GDM1 (cell line): ENCODE measurements around the gene HHAT.

Experiments used
- DNase-seq: peaks from one replicate; lab custom pipeline; 2025; lab: John Stamatoyannopoulos, UW

HHAT gene

GRCh38 chr1:210440081-210440480, 111.4 kb downstream of the HHAT start:
- DNase-seq = no peak

DNA sequence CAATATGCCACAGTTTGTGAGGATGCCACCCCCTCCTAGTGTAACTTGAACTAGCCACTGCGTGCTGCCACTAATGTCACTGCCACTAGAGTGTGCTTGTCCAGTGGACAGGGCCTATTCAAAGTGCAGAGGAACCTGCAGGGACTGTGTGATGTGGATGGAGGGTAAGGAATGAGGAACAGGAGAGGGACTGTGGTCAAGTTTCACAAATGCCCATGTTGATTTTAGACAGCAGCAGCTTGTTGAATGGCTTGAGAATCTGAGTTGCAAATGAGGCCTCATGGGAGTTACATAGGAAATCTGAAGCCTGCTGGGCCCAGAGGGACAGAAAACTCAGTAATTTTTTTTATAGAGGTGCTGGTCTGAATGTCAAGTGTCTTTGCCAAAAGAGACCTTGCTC, 112.3 kb downstream of the HHAT start:
- no peak for DNase-seq

GRCh38 chr1:210445485-210445884, 116.8 kb downstream of the HHAT start:
- no peak for DNase-seq

DNA sequence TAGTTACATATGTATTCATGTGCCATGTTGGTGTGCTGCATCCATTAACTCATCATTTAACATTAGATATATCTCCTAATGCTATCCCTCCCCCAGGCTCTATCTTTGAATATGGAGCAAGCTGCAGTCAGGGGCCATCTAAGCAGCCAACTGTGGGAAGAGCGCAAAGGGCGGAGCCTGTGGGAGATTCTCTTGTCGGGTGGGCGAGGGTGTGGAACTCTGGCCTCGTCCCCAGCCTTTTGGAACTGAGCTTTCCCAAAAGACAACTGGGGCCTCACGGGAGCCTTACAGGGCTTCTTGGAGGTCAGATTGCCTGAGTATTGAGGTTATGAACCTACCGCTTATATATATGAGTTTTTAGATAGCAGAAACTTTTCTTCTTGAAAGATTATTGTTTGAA, 117.2 kb downstream of the HHAT start:
- no peak for DNase-seq

DNA sequence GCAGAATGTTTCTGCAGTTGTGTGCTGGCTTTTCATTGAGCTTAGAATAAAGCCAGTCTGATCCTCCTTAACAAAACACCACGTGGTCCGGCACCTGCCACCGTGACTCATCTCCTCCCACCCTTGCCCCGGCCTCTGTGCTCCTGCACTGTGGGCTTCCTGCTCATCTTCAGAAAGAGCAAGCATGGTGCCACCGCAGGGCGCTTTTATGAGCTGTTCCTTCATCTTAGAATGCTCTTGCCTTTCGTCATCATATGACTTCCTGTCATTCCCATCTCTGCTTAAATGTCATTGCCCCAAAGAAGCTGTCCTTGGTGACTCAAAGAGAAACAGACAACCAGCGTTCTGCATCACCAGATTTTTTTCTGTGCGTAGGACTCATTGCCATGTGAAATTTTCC, 117.8 kb downstream of the HHAT start:
- no peak for DNase-seq

GRCh38 chr1:210447456-210448057, 118.9 kb downstream of the HHAT start:
- DNase-seq = no peak

GRCh38 chr1:210448297-210448892, 119.7 kb downstream of the HHAT start:
- DNase-seq = no peak

DNA sequence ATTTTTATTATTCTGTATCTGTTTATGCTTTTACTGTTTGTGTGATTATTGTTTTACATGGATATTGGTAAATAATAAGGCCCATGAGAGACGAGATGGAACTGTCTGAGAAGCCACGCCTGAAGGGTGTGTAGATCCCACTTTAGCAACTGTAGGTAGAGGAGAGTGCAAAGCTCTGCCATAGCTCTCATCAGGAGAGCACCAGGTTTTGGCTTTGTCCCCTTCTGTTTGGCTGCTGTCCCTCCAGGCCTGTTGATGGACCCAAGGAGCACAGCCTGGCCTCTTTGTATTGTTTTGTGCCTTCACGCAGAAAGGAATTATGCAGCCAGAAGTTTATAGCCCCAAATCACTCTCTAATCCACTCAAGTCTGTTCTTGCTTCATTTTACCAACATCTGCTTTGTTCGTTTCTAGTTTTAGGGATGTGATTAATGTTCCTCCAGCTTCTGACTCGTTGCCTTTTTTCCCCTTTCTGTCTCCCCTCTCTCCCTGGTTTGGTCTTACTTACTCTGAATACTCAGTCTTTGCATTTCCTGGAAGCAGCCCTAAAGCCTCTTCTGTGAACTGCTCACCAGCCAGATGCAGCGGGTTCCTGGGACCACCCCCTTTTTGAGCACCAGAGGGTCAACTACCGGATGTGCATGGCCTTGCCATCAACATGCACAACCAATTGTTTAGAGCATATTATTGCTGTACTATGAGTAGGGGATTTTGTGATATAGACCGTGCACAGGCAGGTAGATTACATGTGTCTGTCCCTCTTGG, 127.3 kb downstream of the HHAT start:
- DNase-seq = no peak

GRCh38 chr1:210456731-210457255, 128.1 kb downstream of the HHAT start:
- no peak for DNase-seq

- DNase-seq = no peak
Measured at GRCh38 chr1:210457568-210457967, 128.9 kb downstream of the HHAT start.

GRCh38 chr1:210464519-210465039, 135.9 kb downstream of the HHAT start:
- no peak for DNase-seq

- DNase-seq = no peak
Measured at GRCh38 chr1:210465150-210465549, 136.4 kb downstream of the HHAT start.

- DNase-seq = no peak
Measured at GRCh38 chr1:210467440-210468043, 138.8 kb downstream of the HHAT start.

DNA sequence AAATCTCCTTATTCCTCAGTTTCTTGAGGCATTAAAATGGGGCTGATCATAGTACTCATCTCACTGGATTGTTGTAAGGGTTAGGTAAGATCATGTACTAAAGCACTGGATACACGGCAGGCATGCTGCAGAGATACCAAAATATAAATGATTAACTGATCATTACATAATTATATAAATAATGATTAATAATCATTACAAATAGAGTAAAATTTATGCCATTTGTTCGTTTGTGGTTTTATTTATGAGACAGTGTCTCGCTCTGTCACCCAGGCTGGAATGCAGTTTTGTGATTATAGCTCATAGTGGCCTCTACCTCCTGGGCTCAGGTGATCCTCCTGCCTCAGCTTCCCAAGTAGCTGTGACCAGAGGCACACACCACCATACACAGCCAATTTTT, 140.7 kb downstream of the HHAT start:
- DNase-seq = no peak

DNA sequence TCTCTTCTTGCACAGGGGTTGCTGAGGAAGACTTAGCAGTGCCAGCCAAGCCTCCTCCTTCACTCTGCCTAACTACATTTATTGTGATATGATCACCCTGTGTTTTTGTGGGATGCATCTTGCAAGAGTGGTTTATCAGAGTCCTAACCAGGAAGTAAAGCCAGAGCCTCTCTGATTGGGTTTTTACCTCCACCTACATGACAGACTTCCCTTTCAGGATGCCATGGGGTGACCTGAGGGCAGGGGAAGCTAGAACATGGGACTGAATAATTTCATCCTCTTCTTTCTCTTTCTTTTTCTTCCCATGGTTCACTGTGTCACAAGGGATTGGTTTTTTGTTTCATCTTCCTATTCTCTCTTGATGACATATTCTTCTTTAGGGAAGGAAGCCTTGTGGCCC, 146.6 kb downstream of the HHAT start:
- no peak for DNase-seq

GRCh38 chr1:210475806-210476205, 147.1 kb downstream of the HHAT start:
- DNase-seq = no peak

DNA sequence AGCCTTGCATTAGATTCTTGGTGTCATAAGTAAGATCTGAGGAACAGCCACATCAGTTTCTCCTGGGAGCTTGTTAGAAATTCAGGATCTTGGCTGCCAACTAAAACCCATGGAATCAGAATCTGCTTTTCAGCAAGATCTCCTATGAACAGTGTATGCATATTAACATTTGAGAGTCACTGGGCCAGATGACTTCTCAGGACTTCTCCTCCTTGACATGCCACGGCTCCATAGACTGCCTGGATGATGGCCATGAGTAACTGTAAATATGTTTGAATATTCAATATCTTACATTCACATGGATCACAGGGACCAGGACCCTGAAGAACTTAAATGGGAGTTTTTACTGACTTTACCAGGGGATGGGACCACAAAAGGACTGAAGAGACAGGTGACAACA, 148.0 kb downstream of the HHAT start:
- no peak for DNase-seq

DNA sequence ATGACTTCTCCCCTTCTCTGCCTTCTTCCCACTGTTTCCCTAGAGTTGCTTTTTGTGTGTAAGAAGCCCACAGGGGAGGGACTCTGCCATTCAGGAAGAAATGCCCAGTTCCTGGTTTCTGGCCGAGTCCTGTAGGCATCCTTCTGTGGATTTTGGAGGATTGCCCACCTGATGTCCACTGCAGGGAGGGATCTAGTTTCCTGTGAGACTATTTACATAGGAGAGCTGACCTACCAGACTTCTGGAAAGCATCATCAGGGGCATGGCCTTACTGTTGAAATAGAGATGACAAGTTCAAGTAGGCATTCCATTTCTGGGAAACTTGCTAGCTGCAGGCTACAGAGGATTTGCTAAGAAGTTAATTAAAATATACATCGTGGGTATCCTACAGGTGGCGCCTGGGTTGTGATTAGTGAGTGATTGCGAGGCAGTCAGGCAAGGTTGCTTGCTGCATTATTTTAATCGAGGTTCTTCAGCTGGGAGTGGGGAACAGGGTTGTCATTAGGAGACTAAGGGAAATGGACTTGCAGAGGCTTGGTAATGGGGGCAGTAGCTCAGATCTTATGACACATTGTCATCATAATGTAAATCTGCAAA, 148.7 kb downstream of the HHAT start:
- DNase-seq = no peak

DNA sequence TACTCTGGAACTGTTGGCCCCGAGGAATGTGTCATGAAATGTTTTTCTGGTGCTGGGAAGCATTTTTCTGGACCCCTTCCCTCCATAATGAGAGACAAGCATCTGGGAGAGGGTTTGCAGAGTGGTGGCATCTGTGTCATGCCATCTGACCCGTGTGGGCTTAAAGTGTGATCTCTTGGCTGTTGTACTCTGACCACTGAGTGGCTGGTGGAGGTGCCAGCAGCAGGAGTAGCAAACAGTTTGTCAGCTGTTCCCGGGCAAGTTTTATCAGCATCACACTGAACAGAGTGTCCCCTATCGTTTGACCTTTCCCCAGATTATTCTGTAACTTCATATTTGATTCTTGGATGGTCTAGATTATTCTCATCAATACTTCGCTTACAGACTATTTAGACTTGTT, 150.1 kb downstream of the HHAT start:
- DNase-seq = no peak

DNA sequence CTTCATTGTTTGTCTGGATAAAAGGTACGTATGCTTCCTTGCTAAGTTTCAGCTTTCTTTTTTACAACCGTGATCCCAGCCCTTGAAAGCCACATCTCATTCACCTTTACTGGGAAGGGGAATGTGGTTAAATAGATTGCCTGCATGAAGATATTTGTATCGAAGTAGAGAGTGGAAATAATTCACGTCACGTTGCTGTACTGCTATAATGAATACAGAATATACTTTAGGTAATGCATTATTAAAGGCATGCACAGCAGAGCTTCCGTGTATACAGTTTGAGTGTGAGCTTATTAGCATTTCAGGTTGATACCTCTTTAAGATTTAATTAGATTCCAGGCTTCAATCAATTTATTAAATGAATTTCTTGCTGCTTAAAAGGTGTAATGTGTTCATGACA, 153.8 kb downstream of the HHAT start:
- no peak for DNase-seq

- DNase-seq = no peak
Measured at GRCh38 chr1:210482945-210483617, 154.4 kb downstream of the HHAT start.

- no peak for DNase-seq
Measured at GRCh38 chr1:210483821-210484220, 155.1 kb downstream of the HHAT start.
